ENCODE data around the gene BCAR1.
"Not testable (repeated sequence)": the region's sequence is repeated elsewhere in the genome, so short reads cannot be mapped to it uniquely, and the experiment has no call there.

The BCAR1 gene, protein sequence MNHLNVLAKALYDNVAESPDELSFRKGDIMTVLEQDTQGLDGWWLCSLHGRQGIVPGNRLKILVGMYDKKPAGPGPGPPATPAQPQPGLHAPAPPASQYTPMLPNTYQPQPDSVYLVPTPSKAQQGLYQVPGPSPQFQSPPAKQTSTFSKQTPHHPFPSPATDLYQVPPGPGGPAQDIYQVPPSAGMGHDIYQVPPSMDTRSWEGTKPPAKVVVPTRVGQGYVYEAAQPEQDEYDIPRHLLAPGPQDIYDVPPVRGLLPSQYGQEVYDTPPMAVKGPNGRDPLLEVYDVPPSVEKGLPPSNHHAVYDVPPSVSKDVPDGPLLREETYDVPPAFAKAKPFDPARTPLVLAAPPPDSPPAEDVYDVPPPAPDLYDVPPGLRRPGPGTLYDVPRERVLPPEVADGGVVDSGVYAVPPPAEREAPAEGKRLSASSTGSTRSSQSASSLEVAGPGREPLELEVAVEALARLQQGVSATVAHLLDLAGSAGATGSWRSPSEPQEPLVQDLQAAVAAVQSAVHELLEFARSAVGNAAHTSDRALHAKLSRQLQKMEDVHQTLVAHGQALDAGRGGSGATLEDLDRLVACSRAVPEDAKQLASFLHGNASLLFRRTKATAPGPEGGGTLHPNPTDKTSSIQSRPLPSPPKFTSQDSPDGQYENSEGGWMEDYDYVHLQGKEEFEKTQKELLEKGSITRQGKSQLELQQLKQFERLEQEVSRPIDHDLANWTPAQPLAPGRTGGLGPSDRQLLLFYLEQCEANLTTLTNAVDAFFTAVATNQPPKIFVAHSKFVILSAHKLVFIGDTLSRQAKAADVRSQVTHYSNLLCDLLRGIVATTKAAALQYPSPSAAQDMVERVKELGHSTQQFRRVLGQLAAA

GRCh38 chr16:75251280-75252048, at the start of gene BCAR1:
TSS of gene BCAR1 (minus strand) at chr16:75251624. CDS start at chr16:75251482, 142 bp downstream.
- DNase-seq: no peak

DNA sequence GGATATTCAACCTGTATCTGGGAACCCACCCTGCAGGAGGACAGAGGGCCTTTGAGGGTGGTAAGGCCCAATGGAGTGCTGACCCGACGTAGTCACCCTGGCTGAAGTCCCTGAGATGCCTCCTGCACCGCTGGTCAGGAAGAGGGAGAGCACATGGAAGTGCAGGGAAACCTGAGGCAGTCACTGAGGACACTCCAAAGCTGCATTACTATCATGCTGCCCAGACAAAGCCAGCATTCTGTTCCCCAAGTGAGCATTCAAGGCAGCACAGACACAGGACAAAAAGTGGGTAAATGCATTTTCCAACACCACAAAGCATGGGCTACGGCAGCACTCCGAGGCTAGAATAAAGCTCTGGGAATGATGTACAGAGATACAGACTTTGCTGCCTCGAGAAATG, 46.8 kb upstream of the BCAR1 start:
- DNase-seq: no peak

DNA sequence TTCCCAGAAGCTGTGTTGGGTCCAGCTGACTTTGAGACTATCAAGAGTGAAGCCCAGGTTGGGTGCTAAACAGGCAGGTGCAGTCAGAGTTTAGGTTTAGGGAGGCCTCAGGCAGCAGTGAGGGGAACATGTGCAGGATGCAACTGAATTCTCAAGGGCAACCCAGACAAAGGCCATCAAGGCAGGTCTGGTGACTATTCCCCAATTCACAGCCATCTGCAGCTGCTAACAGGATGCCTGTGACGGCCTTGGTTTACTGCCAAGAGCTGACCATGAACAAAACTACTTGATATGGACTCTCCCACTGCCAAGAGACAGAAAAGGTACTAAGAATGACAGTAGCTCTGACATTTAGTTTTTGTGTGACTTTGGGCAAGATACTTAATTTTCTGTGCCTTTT, 45.2 kb upstream of the BCAR1 start:
- no peak for DNase-seq

- DNase-seq: no peak
These were observed 43.5 kb upstream of the BCAR1 start for GRCh38 chr16:75294773-75295459.

GRCh38 chr16:75293772-75294171, 42.3 kb upstream of the BCAR1 start:
- DNase-seq: no peak

DNA sequence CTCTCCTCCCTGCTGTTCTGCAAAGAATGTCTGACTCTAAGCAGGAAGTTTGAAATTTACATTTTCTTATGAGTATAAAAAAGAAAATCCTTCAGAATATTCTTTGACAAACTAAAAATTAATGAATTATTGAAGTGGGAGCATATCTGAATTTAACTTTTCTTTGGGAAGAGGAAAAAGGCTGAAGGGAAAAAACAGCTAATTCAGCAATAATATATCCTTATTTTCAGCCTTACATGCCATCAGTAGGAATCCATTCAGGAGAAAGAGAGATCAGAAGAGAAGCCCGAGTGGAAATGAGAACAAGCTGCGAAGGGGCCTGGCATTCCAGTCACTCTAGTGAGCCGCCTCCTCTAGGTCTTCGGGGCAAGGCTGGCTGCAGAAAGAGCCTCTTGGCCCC, 41.7 kb upstream of the BCAR1 start:
- no peak for DNase-seq

DNA sequence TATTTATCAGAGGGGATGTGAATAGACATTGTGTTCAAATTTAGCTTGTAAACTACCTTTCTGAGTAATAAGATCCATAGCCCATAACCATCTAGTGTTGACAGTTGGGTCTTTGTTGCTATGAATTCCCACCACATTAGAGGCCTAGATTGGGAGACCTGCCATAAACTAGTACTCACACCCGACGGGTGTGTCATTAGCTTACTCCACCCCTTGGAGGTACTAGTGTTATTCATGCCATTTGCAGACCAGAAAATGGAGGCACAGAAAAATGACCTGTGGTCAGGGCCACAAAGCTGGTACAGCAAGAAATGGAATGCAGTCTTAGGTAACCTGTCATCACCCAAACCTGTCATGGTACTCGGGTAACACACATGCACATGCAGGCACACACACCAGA, 41.3 kb upstream of the BCAR1 start:
- no peak for DNase-seq

DNA sequence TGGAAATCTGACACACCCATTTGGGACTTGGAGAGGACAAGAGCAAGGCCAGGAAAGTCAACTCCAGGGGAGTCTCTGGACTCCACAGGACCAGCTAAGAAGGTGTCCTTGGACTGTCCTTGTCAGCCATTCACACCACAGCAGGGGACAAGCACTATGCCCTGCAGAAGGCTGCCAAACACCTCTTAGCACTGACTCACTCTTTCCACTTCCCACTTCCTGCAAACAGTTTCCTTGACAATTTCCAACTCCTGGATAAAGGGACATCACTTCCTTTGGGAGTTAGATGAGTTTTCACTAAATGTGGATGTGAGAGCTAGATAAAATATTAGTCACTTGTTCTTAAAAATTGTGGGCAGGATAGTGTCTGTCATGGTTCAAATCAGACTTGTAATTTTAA, 37.8 kb upstream of the BCAR1 start:
- no peak for DNase-seq

DNA sequence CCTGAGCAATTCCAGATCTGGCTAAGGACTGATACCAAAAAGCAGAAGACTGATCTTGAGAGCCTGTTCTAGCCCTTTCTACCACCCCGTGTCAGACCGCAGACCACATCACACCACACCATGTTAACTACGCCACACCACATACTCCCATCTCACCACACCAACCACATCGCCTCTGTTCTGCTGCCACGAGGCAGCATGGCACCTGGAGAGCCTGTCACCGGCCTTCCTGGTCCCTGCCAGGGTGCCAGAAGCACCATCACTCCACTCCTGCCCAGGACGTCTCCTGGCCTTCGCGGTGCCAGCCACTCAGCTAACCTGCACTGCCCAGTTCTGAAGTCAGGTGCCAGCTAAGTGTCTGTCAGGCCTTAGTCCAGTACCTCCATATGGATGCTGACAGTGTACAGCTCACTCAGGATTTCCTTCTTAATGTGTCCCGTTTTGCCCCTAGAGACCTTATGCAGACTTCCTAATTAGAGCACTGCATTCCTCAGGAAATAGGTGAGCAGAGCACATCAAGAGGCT, 37.2 kb upstream of the BCAR1 start:
- peak; percentile 70 for DNase-seq

DNA sequence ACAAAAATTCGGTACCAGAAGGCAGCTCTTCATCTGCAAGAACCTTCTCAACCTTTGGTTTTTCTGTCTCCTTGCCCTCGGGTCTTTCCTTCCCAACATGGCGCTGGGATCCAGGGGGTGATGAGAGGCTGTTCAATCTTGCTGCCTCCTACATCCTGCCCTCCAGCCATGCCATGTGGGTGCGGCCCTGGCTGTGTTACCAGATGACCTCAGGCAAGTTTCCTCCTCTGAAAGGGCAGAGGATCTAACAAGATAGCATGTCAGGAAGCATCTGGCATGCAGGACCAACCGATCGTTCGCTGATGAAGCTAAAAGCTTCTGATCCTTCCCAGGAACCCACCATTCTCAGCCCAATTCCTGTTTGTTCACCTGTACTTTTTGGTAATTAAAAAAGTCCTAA, 36.8 kb upstream of the BCAR1 start:
- no peak for DNase-seq

DNA sequence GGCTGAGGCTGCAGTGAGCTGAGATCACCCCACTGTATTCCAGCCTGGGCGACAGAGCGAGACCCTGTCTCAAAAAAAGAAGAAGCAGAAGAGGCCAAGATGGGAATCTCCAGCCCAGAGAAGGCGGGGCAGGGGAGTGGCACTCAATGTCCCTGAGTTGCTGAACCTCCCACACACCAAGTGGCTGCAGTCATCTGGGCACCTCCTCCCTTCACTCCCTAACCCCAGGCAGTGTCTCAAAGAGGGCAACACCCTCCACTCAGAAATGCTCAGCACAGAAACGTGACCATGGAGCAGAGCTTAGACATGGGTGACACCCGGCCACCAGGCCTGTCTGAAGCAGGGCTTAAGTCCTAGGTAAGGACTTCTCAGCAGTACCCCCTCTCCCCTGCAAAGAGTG, 36.3 kb upstream of the BCAR1 start:
- no peak for DNase-seq

DNA sequence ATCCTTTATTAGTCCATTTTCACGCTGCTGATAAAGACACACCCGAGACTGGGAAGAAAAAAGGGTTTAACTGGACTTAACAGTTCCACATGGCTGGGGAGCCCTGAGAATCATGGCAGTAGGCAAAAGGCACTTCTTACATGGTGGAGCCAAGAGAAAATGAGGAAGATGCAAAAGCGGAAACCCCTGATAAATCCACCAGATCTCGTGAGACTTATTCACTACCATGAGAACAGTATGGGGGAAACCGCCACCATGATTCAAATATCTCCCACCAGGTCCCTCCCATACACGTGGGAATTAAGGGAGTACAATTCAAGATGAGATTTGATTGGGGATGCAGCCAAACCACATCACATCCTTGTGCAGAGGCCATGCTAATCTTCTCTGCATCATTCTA, 35.0 kb upstream of the BCAR1 start:
- DNase-seq: no peak

- no peak for DNase-seq
These were observed 31.2 kb upstream of the BCAR1 start for GRCh38 chr16:75282466-75283281.

- DNase-seq: no peak
These were observed 30.4 kb upstream of the BCAR1 start for GRCh38 chr16:75281826-75282225.

DNA sequence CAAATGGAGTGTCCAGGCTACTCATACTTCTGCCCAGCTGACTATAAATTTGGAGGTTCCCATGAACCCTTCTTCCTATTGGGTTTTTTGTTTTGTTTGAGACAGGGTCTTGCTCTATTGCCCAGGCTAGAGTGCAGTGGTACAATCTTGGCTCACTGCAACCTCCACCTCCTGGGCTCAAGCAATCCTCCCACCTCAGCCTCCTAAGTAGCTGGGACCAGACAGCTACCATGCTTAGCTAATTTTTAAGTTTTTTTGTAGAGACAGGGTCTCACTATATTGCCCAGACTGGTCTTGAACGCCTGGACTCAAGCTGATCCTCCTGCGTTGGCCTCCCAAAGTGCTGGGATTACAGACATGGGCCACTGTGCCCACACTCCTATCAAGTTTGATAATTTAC, 29.6 kb upstream of the BCAR1 start:
- not testable (repeated sequence) for DNase-seq

GRCh38 chr16:75280331-75280804, 28.9 kb upstream of the BCAR1 start:
- no peak for DNase-seq

DNA sequence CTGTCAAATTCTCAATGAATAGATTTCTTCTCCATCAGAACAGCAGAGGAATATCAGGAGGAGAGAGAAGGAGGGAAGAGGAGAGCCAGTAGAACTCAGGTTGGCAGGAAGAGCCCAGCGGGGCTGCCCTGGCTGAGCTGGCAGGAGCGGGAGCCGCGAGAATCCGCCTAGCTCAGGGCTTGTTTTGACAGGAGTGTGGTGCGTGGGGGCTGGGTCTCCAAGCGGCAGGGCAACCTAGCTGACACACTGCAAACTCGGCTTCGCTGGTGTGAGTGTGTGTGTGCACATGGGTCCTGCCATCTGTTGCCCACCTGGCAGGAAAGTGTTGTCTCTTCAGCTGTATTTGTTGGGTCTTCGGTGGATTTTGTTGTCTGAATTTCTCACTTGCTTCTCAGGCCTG, 27.9 kb upstream of the BCAR1 start:
- DNase-seq: no peak

GRCh38 chr16:75273054-75273925, 21.9 kb upstream of the BCAR1 start:
- DNase-seq: no peak

GRCh38 chr16:75272629-75273028, 21.2 kb upstream of the BCAR1 start:
- DNase-seq: not testable (repeated sequence)

- no peak for DNase-seq
These were observed 20.7 kb upstream of the BCAR1 start for GRCh38 chr16:75272097-75272551.
